Measurements from ENCODE around the gene SUMO3.

SUMO3 gene

GRCh38 chr21:44758781-44759627, 58.9 kb downstream of the SUMO3 start:
- Histone ChIP-seq H3K27ac (ENCODE audit: low read depth, low read length) (no peak overlapping the region), H3K36me3 (ENCODE audit: control insufficient read depth, low read length) (no peaks in the 10 kb centered on the region), H4K20me1 (ENCODE audit: control insufficient read depth, insufficient read depth, low read depth, low read length) (no peaks in the 10 kb centered on the region), H3K9me3 (ENCODE audit: control insufficient read depth, insufficient read depth, low read length) (no peaks in the 10 kb centered on the region), H3F3A (ENCODE audit: control insufficient read depth, insufficient read depth) (no peaks in the 10 kb centered on the region), H3K27me3 (ENCODE audit: control insufficient read depth, low read length) (no peaks in the 10 kb centered on the region), H3K4me1 (ENCODE audit: control insufficient read depth, low read length) (no peaks in the 10 kb centered on the region), H3K9me2 (replicated peaks; ENCODE audit: control insufficient read depth, low read length) (no peaks in the 10 kb centered on the region), H3K4me2 (ENCODE audit: low read length) (no peak overlapping the region), H3K79me2 (ENCODE audit: control insufficient read depth, low read length) (no peaks in the 10 kb centered on the region), H3K4me3 (ENCODE audit: low read length) (no peak overlapping the region)
- TF ChIP-seq EZH2phosphoT487 (IDR thresholded peaks at IDR 0.05; ENCODE audit: borderline replicate concordance, low read length) (no peak), CTCF (IDR thresholded peaks at IDR 0.05; ENCODE audit: low read depth, low read length, poor library complexity, severe bottlenecking) (no peak)

- H4K20me1 ChIP-seq (ENCODE audit: control insufficient read depth, insufficient read depth, low read depth, low read length) = no peaks in the 10 kb centered on the region
- no peak for TF ChIP-seq CTCF (IDR thresholded peaks at IDR 0.05; ENCODE audit: low read depth, low read length, poor library complexity, severe bottlenecking)
- TF ChIP-seq EZH2phosphoT487 (IDR thresholded peaks at IDR 0.05; ENCODE audit: borderline replicate concordance, low read length) = no peak
- no peaks in the 10 kb centered on the region for H3K9me3 ChIP-seq (ENCODE audit: control insufficient read depth, insufficient read depth, low read length)
- no peaks in the 10 kb centered on the region for H3K27me3 ChIP-seq (ENCODE audit: control insufficient read depth, low read length)
- no peaks in the 10 kb centered on the region for H3K9me2 ChIP-seq (replicated peaks; ENCODE audit: control insufficient read depth, low read length)
- no peaks in the 10 kb centered on the region for H3K4me1 ChIP-seq (ENCODE audit: control insufficient read depth, low read length)
- no peak overlapping the region for H3K27ac ChIP-seq (ENCODE audit: low read depth, low read length)
- no peaks in the 10 kb centered on the region for H3K79me2 ChIP-seq (ENCODE audit: control insufficient read depth, low read length)
- no peak overlapping the region for H3K4me2 ChIP-seq (ENCODE audit: low read length)
- H3K36me3 ChIP-seq (ENCODE audit: control insufficient read depth, low read length) = no peaks in the 10 kb centered on the region
- no peaks in the 10 kb centered on the region for H3F3A ChIP-seq (ENCODE audit: control insufficient read depth, insufficient read depth)
- no peak overlapping the region for H3K4me3 ChIP-seq (ENCODE audit: low read length)
These were observed 59.7 kb downstream of the SUMO3 start for GRCh38 chr21:44758141-44758561.

- Histone ChIP-seq H3K9me3 (ENCODE audit: control insufficient read depth, insufficient read depth, low read length) (no peaks in the 10 kb centered on the region), H3F3A (ENCODE audit: control insufficient read depth, insufficient read depth) (no peaks in the 10 kb centered on the region), H3K79me2 (ENCODE audit: control insufficient read depth, low read length) (no peaks in the 10 kb centered on the region), H3K4me1 (ENCODE audit: control insufficient read depth, low read length) (no peaks in the 10 kb centered on the region), H4K20me1 (ENCODE audit: control insufficient read depth, insufficient read depth, low read depth, low read length) (no peaks in the 10 kb centered on the region), H3K27ac (ENCODE audit: low read depth, low read length) (no peak overlapping the region), H3K9me2 (replicated peaks; ENCODE audit: control insufficient read depth, low read length) (no peaks in the 10 kb centered on the region), H3K36me3 (ENCODE audit: control insufficient read depth, low read length) (no peaks in the 10 kb centered on the region), H3K4me3 (ENCODE audit: low read length) (no peak overlapping the region), H3K27me3 (ENCODE audit: control insufficient read depth, low read length) (no peaks in the 10 kb centered on the region), H3K4me2 (ENCODE audit: low read length) (no peak overlapping the region)
- TF ChIP-seq CTCF (IDR thresholded peaks at IDR 0.05; ENCODE audit: low read depth, low read length, poor library complexity, severe bottlenecking) (no peak), EZH2phosphoT487 (IDR thresholded peaks at IDR 0.05; ENCODE audit: borderline replicate concordance, low read length) (no peak)
These were observed 60.1 kb downstream of the SUMO3 start for GRCh38 chr21:44757731-44758130.

All from DOHH2 (cell line).